Activated T-cell treated with anti-CD3 and anti-CD28 coated beads, Interleukin-2, amount 50 U/mL, for 24 hours (primary cell): Measurements from ENCODE around the gene RPIA.
A peak's percentile ranks its signal among the peaks of the same experiment; 100 is the strongest.

Experiments used
- DNase-seq: peaks from one replicate; pipeline ENCODE4 v3.0.0-alpha.2; 2020
- H3K27ac Mint-ChIP-seq: 2 replicates; pipeline ENCODE4 v1.8.0; 2020; ENCODE audit warnings: mild to moderate bottlenecking, mixed read lengths
- H3K27me3 Mint-ChIP-seq: 2 replicates; pipeline ENCODE4 v1.8.0; 2020; ENCODE audit warnings: mixed read lengths
- H3K36me3 Mint-ChIP-seq: 2 replicates; pipeline ENCODE4 v1.8.0; 2020; ENCODE audit warnings: low read depth, mixed read lengths
- H3K4me1 Mint-ChIP-seq: 2 replicates; pipeline ENCODE4 v1.8.0; 2020; ENCODE audit warnings: low read depth, mixed read lengths
- H3K4me3 Mint-ChIP-seq: 2 replicates; pipeline ENCODE4 v1.8.0; 2020; ENCODE audit warnings: mild to moderate bottlenecking, moderate library complexity, mixed read lengths
- H3K9me3 Mint-ChIP-seq: 2 replicates; pipeline ENCODE4 v1.8.0; 2020; ENCODE audit warnings: mixed read lengths

Gene RPIA

DNA sequence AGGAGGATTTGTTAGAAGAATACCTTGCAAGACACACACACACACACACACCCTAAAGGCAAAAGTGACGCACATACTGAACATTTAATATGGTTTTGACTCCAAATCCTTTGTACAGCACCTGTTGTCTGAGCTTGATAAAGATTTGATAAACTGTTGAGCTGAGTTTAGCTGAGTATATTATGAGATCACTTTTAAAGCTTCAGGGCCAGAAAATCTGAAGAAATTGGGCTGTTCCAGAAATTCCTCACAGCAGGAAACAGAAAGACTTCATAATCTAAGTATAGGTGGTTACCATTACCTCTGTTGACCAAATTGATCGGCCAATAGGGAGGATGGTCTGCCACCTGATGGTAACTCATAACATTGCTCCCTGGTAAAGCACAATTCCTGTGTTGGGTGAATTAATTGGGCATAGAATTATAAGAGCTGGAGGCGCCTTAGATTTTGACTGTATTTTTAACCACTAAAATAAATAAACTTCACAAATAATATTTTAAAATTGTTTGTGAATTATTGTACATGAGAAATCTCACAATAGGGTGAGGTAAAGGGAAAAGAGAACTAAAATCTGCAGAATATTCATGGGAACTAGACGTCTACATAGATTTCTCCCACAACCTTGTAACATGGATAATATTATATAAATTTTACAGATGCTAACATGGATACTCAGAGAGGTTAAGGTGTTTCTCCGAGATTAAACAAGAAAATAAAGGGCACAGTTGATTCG is 21.8 kb upstream of the RPIA start:
- H3K27ac Mint-ChIP-seq = no peak overlapping the region
- H3K36me3 Mint-ChIP-seq = no peaks in the 10 kb centered on the region
- no peak overlapping the region for H3K4me3 Mint-ChIP-seq
- DNase-seq = no peak
- H3K4me1 Mint-ChIP-seq = no peaks in the 10 kb centered on the region
- H3K27me3 Mint-ChIP-seq = peaks cover 5% of the 10 kb centered on the region
- H3K9me3 Mint-ChIP-seq = no peaks in the 10 kb centered on the region

- Mint-ChIP-seq H3K9me3 (no peaks in the 10 kb centered on the region), H3K27ac (no peak overlapping the region), H3K36me3 (no peaks in the 10 kb centered on the region), H3K27me3 (peaks cover 5% of the 10 kb centered on the region), H3K4me3 (no peak overlapping the region), H3K4me1 (no peaks in the 10 kb centered on the region)
- no peak for DNase-seq
Observed at GRCh38 chr2:88671786-88672427, 19.6 kb upstream of the RPIA start.

- Mint-ChIP-seq H3K27ac (no peak overlapping the region), H3K27me3 (peaks cover 5% of the 10 kb centered on the region), H3K9me3 (no peaks in the 10 kb centered on the region), H3K4me3 (no peak overlapping the region), H3K36me3 (no peaks in the 10 kb centered on the region), H3K4me1 (no peaks in the 10 kb centered on the region)
- no peak for DNase-seq
Observed at GRCh38 chr2:88673363-88673762, 18.1 kb upstream of the RPIA start.

- Mint-ChIP-seq H3K36me3 (peaks cover 13% of the 10 kb centered on the region), H3K9me3 (peaks cover 15% of the 10 kb centered on the region), H3K27ac (no peak overlapping the region), H3K4me3 (no peak overlapping the region), H3K27me3 (peaks cover 8% of the 10 kb centered on the region), H3K4me1 (no peaks in the 10 kb centered on the region)
- no peak for DNase-seq
Observed at GRCh38 chr2:88680266-88680902, 11.1 kb upstream of the RPIA start.

- H3K27me3 Mint-ChIP-seq = peaks cover 8% of the 10 kb centered on the region
- peaks cover 14% of the 10 kb centered on the region for H3K36me3 Mint-ChIP-seq
- no peak for DNase-seq
- H3K9me3 Mint-ChIP-seq = peaks cover 15% of the 10 kb centered on the region
- H3K4me1 Mint-ChIP-seq = no peaks in the 10 kb centered on the region
- no peak overlapping the region for H3K4me3 Mint-ChIP-seq
- no peak overlapping the region for H3K27ac Mint-ChIP-seq
Observed at GRCh38 chr2:88680916-88681315, 10.6 kb upstream of the RPIA start.

DNA sequence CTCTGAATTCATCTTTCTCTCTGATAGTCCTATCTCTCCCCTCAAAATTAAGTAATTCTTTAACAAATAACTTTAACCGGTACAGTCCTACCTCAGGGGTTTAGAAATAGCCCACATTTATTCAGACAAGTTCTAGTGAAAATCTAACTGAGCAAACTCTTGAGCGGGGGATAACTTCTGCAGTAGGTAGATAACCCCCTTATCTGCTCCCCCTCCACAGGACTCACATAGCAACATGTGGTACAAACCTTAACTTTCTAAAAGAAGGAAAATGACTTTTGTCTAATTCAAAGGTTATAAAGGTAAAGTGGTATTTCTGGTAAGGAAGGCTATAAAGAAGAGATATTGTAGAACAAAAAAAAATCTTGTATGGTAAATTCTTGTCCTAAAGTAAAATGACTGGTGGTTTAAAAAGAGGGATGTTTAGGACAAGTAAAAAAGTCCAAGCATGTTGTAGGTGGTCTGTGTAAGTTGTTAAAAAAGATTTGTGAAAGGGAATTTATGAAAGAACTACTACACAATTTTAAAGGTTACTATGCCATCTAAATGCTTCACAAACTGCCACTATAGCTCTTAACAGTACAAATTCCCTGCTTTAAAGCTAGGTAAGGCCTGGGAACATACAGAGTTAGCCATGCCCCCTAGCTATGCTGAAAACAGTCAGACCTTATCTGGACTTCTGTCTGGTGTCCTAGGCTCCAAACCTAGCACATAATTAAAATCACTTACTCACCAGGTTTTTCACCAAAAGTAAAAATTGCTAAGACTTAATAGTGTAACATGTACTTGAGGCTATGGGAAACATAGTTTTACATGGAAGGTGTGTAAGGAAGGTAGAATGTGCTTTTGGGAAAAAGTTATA is 8.1 kb upstream of the RPIA start:
- Mint-ChIP-seq H3K36me3 (peaks cover 21% of the 10 kb centered on the region), H3K27me3 (peaks cover 8% of the 10 kb centered on the region), H3K4me3 (no peak overlapping the region), H3K9me3 (peaks cover 18% of the 10 kb centered on the region), H3K4me1 (no peaks in the 10 kb centered on the region), H3K27ac (no peak overlapping the region)
- no peak for DNase-seq

GRCh38 chr2:88684519-88684918 is 7.0 kb upstream of the RPIA start:
- H3K36me3 Mint-ChIP-seq = peaks cover 24% of the 10 kb centered on the region
- no peak for DNase-seq
- H3K27me3 Mint-ChIP-seq = peaks cover 8% of the 10 kb centered on the region
- H3K27ac Mint-ChIP-seq = no peak overlapping the region
- no peak overlapping the region for H3K4me3 Mint-ChIP-seq
- peaks cover 18% of the 10 kb centered on the region for H3K9me3 Mint-ChIP-seq
- peaks cover 3% of the 10 kb centered on the region for H3K4me1 Mint-ChIP-seq

- Mint-ChIP-seq H3K4me3 (no peak overlapping the region), H3K9me3 (peaks cover 18% of the 10 kb centered on the region), H3K27ac (no peak overlapping the region), H3K27me3 (peaks cover 5% of the 10 kb centered on the region), H3K4me1 (peaks cover 17% of the 10 kb centered on the region), H3K36me3 (peaks cover 37% of the 10 kb centered on the region)
- no peak for DNase-seq
Observed at GRCh38 chr2:88686320-88686719, 5.2 kb upstream of the RPIA start.

GRCh38 chr2:88687384-88687783 is 4.1 kb upstream of the RPIA start:
- Mint-ChIP-seq H3K9me3 (peaks cover 18% of the 10 kb centered on the region), H3K27me3 (peaks cover 5% of the 10 kb centered on the region), H3K4me3 (no peak overlapping the region), H3K4me1 (peaks cover 22% of the 10 kb centered on the region), H3K27ac (no peak overlapping the region), H3K36me3 (peaks cover 44% of the 10 kb centered on the region)
- DNase-seq = no peak

GRCh38 chr2:88690591-88691338 is 708 bp upstream of the RPIA start:
- peaks cover 3% of the 10 kb centered on the region for H3K9me3 Mint-ChIP-seq
- peaks cover 54% of the 10 kb centered on the region for H3K4me1 Mint-ChIP-seq
- no peaks in the 10 kb centered on the region for H3K27me3 Mint-ChIP-seq
- peak overlapping the region; percentile 98 for H3K4me3 Mint-ChIP-seq
- H3K27ac Mint-ChIP-seq = peak overlapping the region; percentile 96
- DNase-seq = no peak
- H3K36me3 Mint-ChIP-seq = peaks cover 43% of the 10 kb centered on the region

DNA sequence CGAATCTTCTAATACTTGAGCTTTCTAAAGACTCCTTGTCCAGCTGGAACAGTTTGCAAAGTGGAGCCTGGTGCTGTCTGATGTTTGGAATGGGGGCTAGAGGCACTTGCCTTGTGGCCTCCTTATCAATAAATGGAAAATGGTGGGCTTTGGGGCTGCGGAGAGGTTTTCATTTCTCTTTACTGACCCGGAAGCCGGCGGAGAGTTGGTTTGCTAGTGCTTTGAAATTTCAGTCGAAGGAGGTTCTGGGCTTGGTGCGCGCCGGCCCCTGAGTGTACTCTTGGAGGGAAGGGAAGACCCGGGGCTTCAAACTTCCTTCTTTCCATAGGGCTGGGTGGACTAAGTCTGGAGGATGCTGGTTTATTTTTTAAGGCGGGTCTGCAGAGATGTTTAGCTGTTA is 714 bp downstream of the RPIA start:
- peak; percentile 57 for DNase-seq
- Mint-ChIP-seq H3K4me3 (peak overlapping the region; percentile 98), H3K4me1 (peaks cover 67% of the 10 kb centered on the region), H3K9me3 (peaks cover 3% of the 10 kb centered on the region), H3K27me3 (no peaks in the 10 kb centered on the region), H3K27ac (peak overlapping the region; percentile 96), H3K36me3 (peaks cover 40% of the 10 kb centered on the region)

DNA sequence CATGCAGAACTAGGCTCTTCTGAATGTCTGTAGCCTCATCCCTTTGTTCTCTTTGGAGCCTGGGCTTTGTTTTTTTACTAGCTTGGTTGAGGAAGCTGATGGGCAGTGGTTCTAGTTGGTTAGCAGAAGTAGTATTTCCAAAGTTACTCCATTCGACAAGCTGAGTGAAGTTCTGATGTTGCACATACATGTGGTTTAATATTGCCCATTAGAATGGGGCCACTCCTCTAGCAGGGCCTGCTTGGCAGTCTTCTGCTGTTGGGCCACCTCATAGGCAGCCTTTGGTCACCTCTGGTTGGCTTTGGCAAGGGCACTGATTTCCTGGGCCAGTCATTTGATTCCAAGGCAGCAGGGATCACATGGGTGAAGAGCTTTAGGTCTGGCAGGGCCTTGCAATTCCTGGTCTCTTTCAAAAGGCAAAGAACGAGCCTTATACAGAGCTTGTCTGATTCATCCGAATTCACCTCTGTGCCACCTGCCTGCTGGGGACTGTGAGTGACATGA is 2.5 kb downstream of the RPIA start:
- no peaks in the 10 kb centered on the region for H3K27me3 Mint-ChIP-seq
- DNase-seq = no peak
- peaks cover 46% of the 10 kb centered on the region for H3K36me3 Mint-ChIP-seq
- peak overlapping the region; percentile 26 for H3K27ac Mint-ChIP-seq
- peaks cover 73% of the 10 kb centered on the region for H3K4me1 Mint-ChIP-seq
- H3K4me3 Mint-ChIP-seq = peak overlapping the region; percentile 98
- H3K9me3 Mint-ChIP-seq = no peaks in the 10 kb centered on the region

DNA sequence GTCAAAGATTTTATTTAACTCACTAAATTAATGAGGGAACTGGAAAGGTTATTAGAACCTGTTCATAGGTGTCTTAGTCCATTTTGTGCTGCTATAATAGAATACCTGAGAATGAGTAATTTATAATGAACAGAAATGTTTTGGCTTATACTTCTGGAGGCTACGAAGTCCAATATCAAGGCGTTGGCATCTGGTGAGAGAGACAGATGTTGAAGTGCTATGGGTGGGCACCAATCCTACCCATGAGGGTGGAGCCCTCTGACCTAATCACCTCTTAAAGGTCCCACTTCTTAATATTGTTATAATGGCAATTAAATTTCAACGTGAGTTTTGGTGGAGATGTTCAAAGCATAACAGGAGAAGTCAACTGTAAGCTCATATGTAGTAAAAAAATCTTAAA is 5.1 kb downstream of the RPIA start:
- H3K36me3 Mint-ChIP-seq = peaks cover 56% of the 10 kb centered on the region
- peaks cover 56% of the 10 kb centered on the region for H3K4me1 Mint-ChIP-seq
- peak overlapping the region; percentile 71 for H3K27ac Mint-ChIP-seq
- H3K27me3 Mint-ChIP-seq = no peaks in the 10 kb centered on the region
- H3K9me3 Mint-ChIP-seq = no peaks in the 10 kb centered on the region
- H3K4me3 Mint-ChIP-seq = no peak overlapping the region
- no peak for DNase-seq
